ENCODE data around the gene ATP5F1D. TPM values are rescaled to one million over a fixed set of nuclear protein-coding genes. Genes with fewer than 3 reads are reported as not detected.

The ATP5F1D gene
- total and polyA plus RNA-seq, 2 donors (not counting 3 experiments of a cell fraction or from before 2014, with no cell fraction given) = 167 to 192 TPM

- Histone ChIP-seq H3K27ac (ENCODE audit: insufficient read depth, low read depth, low read length) (no peak overlapping the region), H4K20me1 (replicated peaks; ENCODE audit: control insufficient read depth, extremely low read depth, insufficient read depth, low read length) (no peaks in the 10 kb centered on the region), H3K9me3 (replicated peaks; ENCODE audit: control insufficient read depth, insufficient read depth, low read length) (no peaks in the 10 kb centered on the region), H3K9ac (replicated peaks; ENCODE audit: extremely low read depth, insufficient read depth, low read length) (no peak overlapping the region), H3K36me3 (ENCODE audit: control insufficient read depth in 2 of 2, extremely low read depth in 1 of 2, insufficient read depth in 2 of 2, low read length in 2 of 2) (peaks cover 0 to 18% of the 10 kb centered on the region in 2 experiments), H3K4me2 (ENCODE audit: insufficient read depth, low read length) (no peak overlapping the region), H3K9me1 (replicated peaks; ENCODE audit: control insufficient read depth, extremely low read depth, insufficient read depth, low read length) (no peaks in the 10 kb centered on the region), H2AFZ (ENCODE audit: low read depth, low read length) (no peak overlapping the region), H3K4me3 (replicated peaks in 1 of 3; ENCODE audit: insufficient read depth in 1 of 3, low read depth in 1 of 3, low read length in 3 of 3) (no peak overlapping the region), H3K79me2 (ENCODE audit: control insufficient read depth, insufficient read depth, low read length) (no peaks in the 10 kb centered on the region), H3K27me3 (ENCODE audit: control insufficient read depth in 2 of 2, insufficient read depth in 2 of 2, low read length in 2 of 2) (no peaks in the 10 kb centered on the region), H3K4me1 (ENCODE audit: control insufficient read depth, extremely low read depth, insufficient read depth, low read length) (peaks cover 13% of the 10 kb centered on the region)
- dilution Hi-C loops (cut with MboI; ENCODE audit: extremely low pct_ligation_motif_present, low sequenced_read_pairs) = no loop called here
- intact Hi-C loops (cut with micrococcal nuclease) = no loop called here
- no peak for FAIRE-seq
- ChIA-PET POLR2A (no interaction called here), CTCF (no interaction called here)
- no peak for TF ChIP-seq POLR2AphosphoS5 (IDR thresholded peaks at IDR 0.05; ENCODE audit: insufficient read depth, low read depth, low read length)
- TF ChIP-seq EZH2 (IDR thresholded peaks at IDR 0.05; ENCODE audit: borderline replicate concordance, low read depth, low read length, severe bottlenecking) = no peak
- no peak for TF ChIP-seq POLR2A (IDR thresholded peaks at IDR 0.05; ENCODE audit: low read depth, low read length)
- no peak for TF ChIP-seq GATA2 (IDR thresholded peaks at IDR 0.05; ENCODE audit: insufficient read depth, insufficient read length, low read depth, low read length)
- TF ChIP-seq MYC (IDR thresholded peaks at IDR 0.05; ENCODE audit: low read depth, low read length) = no peak
- no peak for TF ChIP-seq CTCF (IDR thresholded peaks at IDR 0.05; ENCODE audit: extremely low read depth in 1 of 2, insufficient read depth in 1 of 2, low read depth in 1 of 2, low read length in 2 of 2)
- TF ChIP-seq FOS (IDR thresholded peaks at IDR 0.05; ENCODE audit: borderline replicate concordance, insufficient read depth, low read length) = no peak
- no peak for TF ChIP-seq JUN (IDR thresholded peaks at IDR 0.05; ENCODE audit: borderline replicate concordance, insufficient read depth, insufficient read length, low read depth)
- TF ChIP-seq MAX (IDR thresholded peaks at IDR 0.05; ENCODE audit: insufficient read depth, insufficient read length) = no peak
- BruUV-seq (replicated peaks) = no TSS peak
- no peak for DNase-seq (ENCODE audit: low read depth, low spot score)
These were observed 5.7 kb upstream of the ATP5F1D start for GRCh38 chr19:1235625-1236538.

Measured in endothelial cell of umbilical vein (primary cell).